HEK293T (cell line): ENCODE measurements around the gene PYY.

Source experiments
- ARNT ChIP-seq: fragments of 450-650 bp; IDR thresholded peaks from 2 replicates; pipeline ENCODE4 v1.6.1; 2017; ENCODE audit warnings: mild to moderate bottlenecking
- CTBP1 ChIP-seq: fragments of 450-650 bp; IDR thresholded peaks from 2 replicates; pipeline ENCODE4 v1.6.1; 2016; ENCODE audit warnings: borderline replicate concordance
- ELF4 ChIP-seq: fragments of 450-650 bp; IDR thresholded peaks from 2 replicates; pipeline ENCODE4 v1.6.1; 2017; ENCODE audit warnings: antibody characterized with exemption
- HDGF ChIP-seq: fragments of 450-650 bp; IDR thresholded peaks from 2 replicates; pipeline ENCODE4 v1.6.1; 2017; ENCODE audit warnings: antibody characterized with exemption, borderline replicate concordance
- SP1 ChIP-seq: fragments of 450-650 bp; IDR thresholded peaks from 2 replicates; pipeline ENCODE4 v1.6.1; 2017
- ZNF384 ChIP-seq: fragments of 450-650 bp; IDR thresholded peaks from 2 replicates; pipeline ENCODE4 v1.6.1; 2016

GRCh38 chr17:43950554-43950953 lies 3.2 kb downstream of the PYY start:
- TF ChIP-seq HDGF (no peak), ARNT (no peak), ELF4 (no peak), CTBP1 (no peak), SP1 (no peak), ZNF384 (no peak)
